GM12878 (cell line): ENCODE measurements around the gene TMEM176B. TPM values are rescaled to one million over a fixed set of nuclear protein-coding genes. Genes with fewer than 3 reads are reported as not detected.

Source experiments
- ATAC-seq: fragments of 200-7000 bp; cut with Tn5 transposase; 3 replicates; pipeline ENCODE4 v1.9.1; 2020; ENCODE audit warnings: mild to moderate bottlenecking, moderate library complexity
- BruUV-seq: library from RNA; stranded (reverse); fragments of 400-500 nt; replicated peaks from 2 replicates; lab custom pipeline; 2021; lab: Mats Ljungman, UMichigan
- CTCF ChIA-PET: fragments of 300-600 bp; sonication (Branson Sonifier 250); formaldehyde crosslinking; extraction: SDS; loops from one replicate; lab custom pipeline; 2021; ENCODE audit warnings: inconsistent platforms; lab: Yijun Ruan, JAX
- POLR2A ChIA-PET: fragments of 350-600 bp; formaldehyde crosslinking; extraction: SDS; loops from one replicate; lab custom pipeline; 2021; ENCODE audit warnings: inconsistent platforms; lab: Charles Lee
- RAD21 ChIA-PET: fragments of 300-600 bp; sonication (Branson Sonifier 250); formaldehyde crosslinking; loops from one replicate; lab custom pipeline; 2023; ENCODE audit warnings: antibody characterized with exemption; ENCODE audit not compliant: unreplicated experiment; lab: Charles Lee
- SMC1A ChIA-PET: fragments of 300-600 bp; sonication (Branson Sonifier 250); formaldehyde crosslinking; loops from one replicate; lab custom pipeline; 2023; ENCODE audit not compliant: unreplicated experiment, uncharacterized antibody; lab: Charles Lee
- DNase-seq: peaks from one replicate; pipeline ENCODE4 v3.0.0-alpha.2; 2011; ENCODE audit warnings: low read depth, low spot score
- FAIRE-seq: peaks from 3 replicates; lab custom pipeline; 2011; peaks lifted over from hg19 to GRCh38; lab: Jason Lieb, UNC
- H2AFZ ChIP-seq: 2 replicates; pipeline ENCODE4 v1.6.0; 2011; ENCODE audit warnings: low read depth, low read length, control low read depth; ENCODE audit not compliant: control insufficient read depth
- H3K27ac ChIP-seq: 2 replicates; pipeline ENCODE4 v1.5.1; 2011; ENCODE audit warnings: control low read depth; ENCODE audit not compliant: control insufficient read depth, insufficient read depth
- H3K27me3 ChIP-seq, 2 experiments: replicated peaks in 1 of 2; 2 replicates each; pipeline versions ENCODE4 v1.6.0 to v1.6.1; 2011; ENCODE audit warnings: low read length in 1 of 2; ENCODE audit not compliant: control insufficient read depth in 2 of 2, insufficient read depth in 2 of 2
- H3K36me3 ChIP-seq, 2 experiments: 2 replicates each; pipeline ENCODE4 v1.5.1; 2011; ENCODE audit warnings: low read length in 1 of 2; ENCODE audit not compliant: control insufficient read depth in 2 of 2, insufficient read depth in 2 of 2
- H3K4me1 ChIP-seq: 2 replicates; pipeline ENCODE4 v1.6.1; 2011; ENCODE audit warnings: mild to moderate bottlenecking, low read length, moderate library complexity, mixed read lengths; ENCODE audit not compliant: control insufficient read depth, insufficient read depth
- H3K4me2 ChIP-seq: 2 replicates; pipeline ENCODE4 v1.6.0; 2011; ENCODE audit warnings: control low read depth; ENCODE audit not compliant: control insufficient read depth, insufficient read depth
- H3K4me3 ChIP-seq: fragments of 200-600 bp; sonication (generic); 2 replicates; pipeline ENCODE4 v1.5.1; 2016
- H3K79me2 ChIP-seq: 2 replicates; pipeline ENCODE4 v1.6.0; 2011; ENCODE audit warnings: low read length; ENCODE audit not compliant: control insufficient read depth, insufficient read depth
- H3K9ac ChIP-seq: 2 replicates; pipeline ENCODE4 v1.8.0; 2011; ENCODE audit warnings: low read length, control low read depth, mixed read lengths; ENCODE audit not compliant: control insufficient read depth, insufficient read depth
- H3K9me3 ChIP-seq: replicated peaks from 3 replicates; pipeline ENCODE4 v1.5.1; 2011; ENCODE audit warnings: mild to moderate bottlenecking, low read length; ENCODE audit not compliant: control insufficient read depth, insufficient read depth
- H4K20me1 ChIP-seq: 2 replicates; pipeline ENCODE4 v1.6.0; 2011; ENCODE audit not compliant: control insufficient read depth, insufficient read depth
- BACH1 ChIP-seq: fragments of 450-650 bp; IDR thresholded peaks from 2 replicates; pipeline ENCODE4 v1.6.1; 2017; ENCODE audit warnings: mild to moderate bottlenecking, borderline replicate concordance
- CBX3 ChIP-seq: fragments of 200-600 bp; sonication (generic); IDR thresholded peaks from 2 replicates; pipeline ENCODE4 v1.6.1; 2016; ENCODE audit warnings: low read depth, borderline replicate concordance
- HSF1 ChIP-seq: fragments of 150-350 bp; IDR thresholded peaks from 2 replicates; pipeline ENCODE4 v1.6.1; 2014; ENCODE audit warnings: mild to moderate bottlenecking, low read depth, low read length
- POLR2A ChIP-seq: IDR thresholded peaks from 2 replicates; pipeline ENCODE4 v1.6.1; 2011; ENCODE audit warnings: low read depth, mild to moderate bottlenecking, low read length
- SREBF1 ChIP-seq: IDR thresholded peaks from 2 replicates; pipeline ENCODE4 v1.6.1; 2012; ENCODE audit warnings: mild to moderate bottlenecking, low read length
- TBL1XR1 ChIP-seq: IDR thresholded peaks from 2 replicates; pipeline ENCODE4 v1.6.1; 2012; ENCODE audit warnings: low read depth, low read length, improper control_type of control experiment
- TCF7 ChIP-seq: IDR thresholded peaks from 2 replicates; pipeline ENCODE4 v1.6.1; 2014; ENCODE audit warnings: antibody characterized with exemption, borderline replicate concordance
- WGBS: methylation state at CpG from one replicate; pipeline ENCODE4 v1.1.6; 2016; ENCODE audit warnings: low lambda C conversion rate; ENCODE audit not compliant: insufficient replicate concordance, insufficient coverage; ENCODE audit errors: missing lambda C conversion rate; 5-methylcytosine and 5-hydroxymethylcytosine counted together
- in situ Hi-C: fragments of 300-500 bp; cut with MboI; formaldehyde crosslinking; loops from 9 replicates; pipeline ENCODE4 v1.14.3; 2018; ENCODE audit warnings: mixed read lengths
- intact Hi-C: fragments of 100-400 bp; cut with micrococcal nuclease; formaldehyde crosslinking; loops from one replicate; pipeline ENCODE4 v1.14.2; 2022; ENCODE audit not compliant: unreplicated experiment
- polyA plus RNA-seq, 11 experiments: library from polyadenylated mRNA; depleted of rRNA in 4 of 11; unstranded in 6 of 11; stranded (reverse) in 5 of 11; fragments of >200 nt; fragmentation: Nextera tagmentation in 4 of 11; fragmentation: Illumina TruSeq in 1 of 11; extraction: Ambion mirVana in 4 of 11; extraction: Trizol in 1 of 11; gene quantifications; 1 replicate in 1 of 11; 2 replicates in 10 of 11; pipeline versions ENCODE4 v1.2.1 to v1.2.3, GENCODE V29; 2011 to 2016; ENCODE audit warnings: inconsistent platforms in 2 of 11, missing spikeins in 2 of 11, low read depth in 1 of 11
- total RNA-seq, 4 experiments: library from RNA; depleted of rRNA in 3 of 4; stranded (reverse); fragments of >200 nt in 3 of 4; fragmentation: Illumina TruSeq in 1 of 4; extraction: Trizol in 1 of 4; gene quantifications; 2 replicates each; pipeline versions ENCODE4 v1.2.1 to v1.2.3, GENCODE V29; 2013 to 2021

Gene TMEM176B
- total and polyA plus RNA-seq, 10 of the 15 experiments (the other 5 are each of a cell fraction or from before 2014, with no cell fraction given): 0.05 to 0.40 (median 0.20) TPM; not detected in 4

- no peak for TF ChIP-seq TCF7
Observed at GRCh38 chr7:150791304-150791703, 8.9 kb downstream of the TMEM176B start (continued).

GRCh38 chr7:150790416-150791075, 9.6 kb downstream of the TMEM176B start:
- 34% methylated on average over 9 of the region's 9 CpGs for WGBS

More at GRCh38 chr7:150790416-150791075, 9.6 kb downstream of the TMEM176B start:
- TF ChIP-seq POLR2A: no peak
- TF ChIP-seq BACH1: no peak
- no peak for TF ChIP-seq SREBF1
- no peak for TF ChIP-seq TBL1XR1
- TF ChIP-seq HSF1: no peak
- TF ChIP-seq CBX3: no peak
- ATAC-seq (no peak), DNase-seq (no peak), FAIRE-seq (no peak)
- ChIA-PET SMC1A (interaction anchor here (4.5 kb wide), 1 partner anchor 10 kb away, joined by 21 read pairs; no protein-coding TSS in a partner anchor), CTCF (no interaction called here), RAD21 (no interaction called here), POLR2A (no interaction called here)
- H3K4me1 ChIP-seq: peaks cover 8% of the 10 kb centered on the region
- no TSS peak for BruUV-seq
- H2AFZ ChIP-seq: no peak overlapping the region
- H3K9me3 ChIP-seq: no peaks in the 10 kb centered on the region
- in situ Hi-C loops (no loop called here), intact Hi-C loops (no loop called here)
- no peak overlapping the region for H3K4me3 ChIP-seq
- no peaks in the 10 kb centered on the region for H4K20me1 ChIP-seq
- H3K79me2 ChIP-seq: no peaks in the 10 kb centered on the region
- no peak overlapping the region for H3K9ac ChIP-seq
- peaks cover 3 to 4% of the 10 kb centered on the region in 2 experiments; a peak in 3 of 4 replicates for H3K27me3 ChIP-seq
- no peak overlapping the region for H3K4me2 ChIP-seq
- H3K27ac ChIP-seq: no peak overlapping the region
- no peaks in the 10 kb centered on the region for H3K36me3 ChIP-seq
